ENCODE measurements around the gene PTPRK.
A peak's percentile ranks its signal among the peaks of the same experiment; 100 is the strongest.

Gene PTPRK

DNA sequence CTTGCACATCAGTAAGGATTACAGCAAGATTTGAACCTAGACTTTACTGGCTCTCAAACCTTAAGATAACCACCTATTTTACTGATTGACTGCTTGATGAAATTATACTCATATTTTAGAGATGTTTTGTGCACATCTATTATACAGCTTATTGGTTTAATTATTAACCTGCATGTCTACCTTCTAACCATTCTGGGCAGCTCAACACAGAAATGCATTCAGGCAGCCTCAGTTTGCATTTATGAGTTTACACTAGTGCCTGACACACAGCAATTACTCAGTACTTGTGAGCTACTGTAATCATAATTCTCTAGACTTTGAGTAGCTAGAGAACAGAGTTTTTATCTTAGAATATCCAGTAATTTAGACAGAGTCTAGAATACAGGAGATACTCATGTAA lies 345.7 kb downstream of the PTPRK start:
- DNase-seq: no peak

DNA sequence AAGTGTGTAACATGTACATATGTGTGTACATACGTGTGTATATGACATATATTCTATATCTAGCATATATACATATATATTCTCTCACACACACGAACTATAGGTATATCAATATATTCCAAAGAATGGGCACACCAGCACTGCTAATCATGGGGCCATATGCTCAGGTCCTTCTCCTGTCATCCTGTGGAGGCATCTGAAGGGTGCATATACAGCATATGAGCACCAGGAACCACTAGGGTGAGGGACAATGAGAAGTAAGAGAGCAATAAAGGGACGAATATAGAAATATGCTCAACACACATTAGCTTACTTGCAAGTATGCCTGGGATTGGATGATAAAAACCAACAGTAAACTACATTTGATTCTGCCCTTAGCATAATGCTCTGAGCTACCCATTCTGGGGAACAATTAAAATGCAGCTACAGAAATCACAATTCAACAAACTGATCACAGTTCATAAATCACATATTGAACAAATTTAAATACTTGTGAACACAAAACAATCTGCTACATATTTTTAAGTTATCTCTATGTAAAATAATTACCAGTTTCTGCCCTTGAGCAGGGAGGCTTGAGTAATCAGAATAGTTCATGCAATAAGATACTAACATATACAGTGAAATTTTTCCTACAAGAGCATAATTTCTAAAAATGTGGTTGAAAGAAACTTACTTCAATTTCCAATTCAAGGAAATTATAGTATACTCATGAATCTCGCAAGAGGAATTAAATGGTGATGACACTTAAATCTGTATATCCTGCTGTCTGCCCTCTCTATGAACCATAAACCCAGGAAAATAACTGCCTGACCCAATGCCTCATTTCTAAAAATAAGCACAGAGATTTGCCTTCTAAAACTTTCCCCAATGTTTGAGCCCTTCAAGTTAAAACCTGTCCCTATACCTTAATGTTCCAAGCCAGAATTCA lies 347.4 kb downstream of the PTPRK start:
- peak; percentile 35 for DNase-seq

GRCh38 chr6:128172081-128172480 lies 348.3 kb downstream of the PTPRK start:
- DNase-seq: peak; percentile 27

DNA sequence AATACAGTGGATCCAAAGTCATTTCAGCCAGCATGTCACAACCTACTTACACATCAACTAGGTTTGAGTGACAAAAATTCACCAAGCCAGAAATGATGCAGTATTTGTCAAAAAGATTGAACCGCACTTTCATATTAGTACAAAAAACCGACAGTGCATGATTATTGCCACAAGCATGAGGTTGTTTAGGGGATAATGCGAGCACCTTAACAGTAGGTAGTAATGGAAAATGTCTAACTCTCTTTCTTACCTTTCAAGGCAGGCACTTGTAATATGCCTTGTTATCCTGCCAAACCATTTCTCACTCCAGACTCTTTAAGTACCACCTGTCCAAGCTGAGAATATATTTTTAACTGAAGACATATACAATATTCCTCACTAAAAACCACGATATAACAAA lies 349.2 kb downstream of the PTPRK start:
- no peak for DNase-seq

DNA sequence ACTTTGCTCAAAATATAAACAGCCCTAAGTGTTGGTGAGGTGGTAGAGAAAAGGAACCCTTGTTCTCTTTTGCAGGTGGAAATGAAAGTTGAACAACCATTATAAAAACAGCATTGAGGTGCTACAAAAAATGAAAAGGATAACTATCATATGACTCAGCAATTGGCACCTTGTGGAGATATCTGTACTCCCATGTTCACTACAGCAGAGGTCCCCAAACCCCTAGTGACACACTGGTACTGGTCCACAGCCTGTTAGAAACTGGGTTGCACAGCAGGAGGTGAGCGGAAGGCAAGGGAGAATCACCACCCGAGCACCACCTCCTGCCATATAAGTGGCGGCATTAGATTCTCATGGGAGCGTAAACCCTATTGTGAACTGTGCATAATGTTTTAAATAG lies 352.2 kb downstream of the PTPRK start:
- DNase-seq: no peak

DNA sequence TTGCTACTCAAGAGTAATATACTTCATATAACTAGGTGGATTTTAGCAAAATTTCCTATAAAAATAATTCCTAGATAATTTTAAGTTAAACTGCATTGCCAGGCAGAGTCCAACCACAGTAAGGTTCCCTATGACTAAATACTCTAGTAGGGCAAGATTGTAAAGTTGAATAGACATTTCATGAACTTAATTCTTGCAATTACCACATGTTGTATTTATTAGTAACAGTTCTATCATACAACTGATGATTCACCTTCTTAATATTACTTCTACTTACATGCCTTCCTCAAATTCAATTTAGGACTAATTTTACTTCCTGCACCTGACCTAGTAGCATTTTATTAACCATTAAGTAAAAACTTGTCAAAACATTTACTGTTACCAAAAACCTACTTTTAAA lies 352.8 kb downstream of the PTPRK start:
- no peak for DNase-seq

GRCh38 chr6:128164254-128164653 lies 356.1 kb downstream of the PTPRK start:
- DNase-seq: no peak

DNA sequence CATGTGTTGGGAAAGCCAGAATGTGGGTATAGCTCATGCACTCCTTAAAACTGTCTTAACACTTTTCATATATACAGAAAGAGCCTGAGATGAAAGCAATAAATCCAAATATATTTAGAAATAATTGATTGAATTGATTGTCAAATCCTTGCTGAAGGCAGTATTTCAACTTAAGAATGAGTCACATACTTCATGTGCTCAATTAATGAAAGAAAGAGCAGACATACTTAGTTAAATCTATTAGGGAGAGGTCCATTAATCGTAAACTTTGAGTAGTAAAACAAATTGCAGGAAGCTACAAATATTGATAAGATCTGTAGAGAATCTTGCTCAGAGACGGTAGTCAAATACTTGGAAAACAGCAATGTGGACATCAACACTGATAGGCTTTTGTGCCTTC lies 358.0 kb downstream of the PTPRK start:
- no peak for DNase-seq

DNA sequence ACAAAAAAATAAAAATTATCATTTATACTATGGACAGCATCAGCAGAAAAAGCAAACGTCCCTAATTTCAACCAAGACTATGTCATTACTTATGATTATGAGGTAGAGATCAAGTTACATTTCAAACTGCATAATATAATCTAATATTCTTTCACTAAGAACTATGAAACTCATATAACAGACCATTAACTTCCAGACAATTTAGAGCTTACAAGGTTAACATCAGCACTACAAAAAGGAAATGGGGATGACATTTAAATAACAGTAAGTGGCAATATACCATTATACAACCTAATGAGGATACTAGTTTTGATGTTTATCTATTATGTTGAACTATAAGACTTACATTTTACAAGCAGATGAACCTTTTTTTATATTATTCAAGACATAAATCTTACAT lies 358.6 kb downstream of the PTPRK start:
- no peak for DNase-seq

GRCh38 chr6:128161263-128161662 lies 359.1 kb downstream of the PTPRK start:
- DNase-seq: no peak

DNA sequence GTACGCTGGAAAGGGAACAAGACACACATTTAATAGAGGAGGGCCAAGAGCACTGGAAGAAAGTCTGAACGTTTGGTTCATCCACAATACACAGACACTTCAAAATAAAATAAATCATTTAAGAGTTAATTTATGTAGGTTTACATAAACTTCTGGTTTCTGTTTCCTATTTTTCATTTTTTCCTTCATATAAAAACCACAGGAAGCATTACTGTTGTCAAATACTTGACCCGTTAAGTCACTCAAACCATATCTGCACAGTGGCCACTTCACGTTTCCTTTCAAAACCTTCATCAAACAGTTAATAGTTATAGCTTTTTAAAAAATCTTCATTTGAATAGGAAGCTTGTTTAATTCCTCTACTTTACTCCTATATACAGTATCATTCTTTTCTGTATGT lies 361.9 kb downstream of the PTPRK start:
- peak; percentile 22 for DNase-seq

GRCh38 chr6:128156321-128157111 lies 363.9 kb downstream of the PTPRK start:
- no peak for DNase-seq

- DNase-seq: no peak
These were observed 364.6 kb downstream of the PTPRK start for GRCh38 chr6:128155826-128156225.

GRCh38 chr6:128152551-128152950 lies 367.8 kb downstream of the PTPRK start:
- DNase-seq: no peak

- no peak for DNase-seq
These were observed 370.0 kb downstream of the PTPRK start for GRCh38 chr6:128150376-128150775.

- no peak for DNase-seq
These were observed 370.6 kb downstream of the PTPRK start for GRCh38 chr6:128149796-128150195.

DNA sequence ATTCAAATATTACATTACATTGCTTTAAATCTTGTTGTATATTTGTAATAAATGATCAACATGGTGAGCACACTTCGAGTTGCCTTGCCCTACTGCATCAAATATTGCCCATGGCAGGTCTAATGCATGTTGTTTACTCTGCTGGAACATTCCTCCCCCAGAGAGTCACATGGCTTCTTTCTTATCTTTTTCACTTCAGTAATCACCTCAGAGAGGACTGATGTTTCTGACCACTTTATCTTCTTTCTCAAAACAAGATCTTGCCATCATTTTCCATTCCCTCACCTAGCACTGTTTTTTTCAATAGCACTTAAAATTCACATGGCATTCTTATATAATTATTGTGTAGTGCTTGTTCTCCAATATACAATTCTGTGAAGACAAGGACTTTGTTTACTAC lies 376.1 kb downstream of the PTPRK start:
- no peak for DNase-seq

DNA sequence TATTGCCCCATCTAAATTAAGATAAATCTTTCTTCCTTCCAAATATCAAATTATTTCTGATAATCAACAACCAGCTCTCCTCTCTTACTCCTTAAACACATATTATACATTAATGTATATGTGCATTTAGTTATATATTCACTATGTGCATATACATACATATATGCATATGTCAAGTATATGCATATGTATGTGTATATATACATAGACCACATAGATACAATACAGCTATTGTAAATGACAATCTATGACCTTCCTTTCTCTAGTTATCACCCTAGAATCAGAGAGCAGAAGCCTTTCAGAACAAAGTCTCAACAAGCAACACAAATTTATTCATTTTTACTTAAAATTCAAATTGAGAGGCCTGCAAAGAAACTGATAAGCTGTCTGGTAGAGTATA lies 378.5 kb downstream of the PTPRK start:
- DNase-seq: no peak

DNA sequence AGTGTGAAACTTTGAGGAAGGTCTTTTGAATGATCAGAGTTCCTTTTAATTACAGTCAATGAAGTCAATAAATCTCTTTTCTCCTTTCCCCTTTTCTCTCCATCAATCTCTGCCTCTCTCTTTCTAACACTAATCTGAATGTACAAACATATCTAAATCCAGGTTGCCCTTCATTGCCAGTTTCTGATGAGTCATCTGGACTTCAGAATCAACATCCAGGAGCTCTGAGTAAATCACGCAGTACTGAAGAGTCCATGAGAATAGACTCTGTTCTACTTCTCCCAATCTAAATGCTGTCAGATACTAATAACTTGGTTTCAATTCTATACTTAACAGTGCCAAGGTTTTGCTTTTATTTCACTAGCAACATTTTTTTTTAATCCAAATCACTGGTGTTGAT lies 380.9 kb downstream of the PTPRK start:
- no peak for DNase-seq

DNA sequence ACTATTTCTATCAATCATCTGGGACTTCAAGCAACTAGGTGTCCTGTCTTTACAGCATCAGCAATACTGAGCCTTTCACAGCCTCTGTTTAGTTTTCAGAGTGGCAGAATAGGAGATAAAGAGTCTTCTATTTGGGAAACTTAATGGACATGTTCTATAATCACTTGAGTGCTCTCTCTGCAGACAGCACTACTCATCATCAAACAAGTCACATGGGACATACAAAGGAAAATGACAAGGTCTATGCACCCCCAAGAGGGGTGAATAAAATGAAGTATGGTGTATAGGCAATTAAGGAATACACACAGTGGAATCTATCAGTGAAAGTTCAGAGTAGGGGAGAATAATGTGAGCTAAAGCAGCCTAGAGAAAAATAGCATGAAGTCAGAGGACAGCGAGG lies 381.7 kb downstream of the PTPRK start:
- no peak for DNase-seq

- no peak for DNase-seq
These were observed 385.1 kb downstream of the PTPRK start for GRCh38 chr6:128135325-128135724.

DNA sequence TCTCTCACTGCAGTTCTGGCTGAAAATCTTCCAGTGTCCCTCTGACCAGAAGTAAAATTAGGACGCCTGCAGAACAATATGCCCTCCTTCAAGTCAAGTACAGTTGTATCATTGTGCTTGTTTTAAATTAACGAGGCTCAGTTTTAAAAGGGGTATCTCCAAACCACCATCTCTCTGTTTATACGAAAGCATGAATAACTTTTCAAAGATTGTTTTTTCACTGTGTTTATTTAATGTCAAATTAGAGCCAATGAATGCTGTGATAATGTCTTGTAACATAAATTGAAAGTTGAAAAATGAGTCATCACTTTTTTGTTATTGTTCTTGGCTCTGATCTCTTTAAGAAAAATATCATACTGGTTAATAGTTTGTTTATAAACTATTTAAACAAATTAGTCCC lies 388.8 kb downstream of the PTPRK start:
- no peak for DNase-seq

DNA sequence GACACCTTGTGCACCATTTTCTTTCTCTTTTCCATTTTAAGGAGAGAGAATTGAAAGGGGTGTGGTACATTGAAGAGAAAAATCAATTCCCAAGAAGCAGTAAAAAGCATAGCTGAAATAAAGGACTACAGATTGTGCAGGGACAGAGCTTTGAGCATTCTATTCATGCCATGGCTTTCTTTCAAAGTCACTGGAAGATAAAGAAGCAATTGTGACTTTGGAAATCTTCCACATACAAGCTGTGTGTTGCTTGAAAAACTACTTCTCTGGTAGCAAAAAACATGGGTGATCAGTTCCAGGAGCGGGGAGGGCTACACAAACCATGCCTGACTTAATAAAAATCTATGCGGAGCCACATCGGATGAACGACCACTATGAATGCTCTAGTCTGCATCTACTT lies 389.4 kb downstream of the PTPRK start:
- DNase-seq: no peak

DNA sequence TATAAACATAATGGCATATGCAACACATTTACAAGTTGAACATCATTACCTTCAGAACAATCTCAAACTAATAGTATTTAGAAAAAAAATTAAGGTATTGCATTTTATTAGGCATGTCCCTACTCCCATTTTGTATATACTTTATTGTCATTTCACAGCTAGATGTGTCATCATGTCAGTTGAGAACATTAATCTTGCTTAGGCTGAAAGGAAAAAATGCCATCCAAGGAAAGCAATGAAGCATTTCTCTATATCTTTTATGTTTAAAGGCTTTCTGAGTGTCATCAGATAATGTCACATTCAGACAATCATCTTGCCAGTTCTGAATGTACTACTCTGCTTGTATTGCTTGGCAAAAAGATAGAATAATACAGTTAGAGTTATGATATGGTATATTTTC lies 390.7 kb downstream of the PTPRK start:
- DNase-seq: no peak

Measured in fibroblast of skin of scalp (primary cell).